Measurements from ENCODE around the gene CBLB. TPM values are rescaled to one million over a fixed set of nuclear protein-coding genes. Genes with fewer than 3 reads are reported as not detected.

The CBLB gene
- total and polyA plus RNA-seq, 2 donors (not counting 1 experiment from before 2014, with no cell fraction given) = 26.9 to 28.5 TPM

GRCh38 chr3:105745046-105745445, 123.8 kb downstream of the CBLB start:
- H3K4me2 ChIP-seq (ENCODE audit: extremely low read depth, insufficient read depth, low read length) = no peak overlapping the region

GRCh38 chr3:105744202-105744601, 124.6 kb downstream of the CBLB start:
- Histone ChIP-seq H3K4me2 (ENCODE audit: extremely low read depth, insufficient read depth, low read length) (no peak overlapping the region), H3K4me3 (replicated peaks in 1 of 4; ENCODE audit: control extremely low read depth in 1 of 4, insufficient read depth in 1 of 4, low read depth in 3 of 4, low read length in 4 of 4) (no peak overlapping the region), H3K9me3 (ENCODE audit: control insufficient read depth, insufficient read depth, low read depth, low read length) (no peaks in the 10 kb centered on the region), H4K20me1 (ENCODE audit: control insufficient read depth, extremely low read depth, insufficient read depth, low read length) (no peaks in the 10 kb centered on the region), H3K79me2 (ENCODE audit: control insufficient read depth, insufficient read depth, low read length) (no peaks in the 10 kb centered on the region), H3K27ac (ENCODE audit: insufficient read depth, low read length) (no peak overlapping the region), H3K9ac (ENCODE audit: insufficient read depth, low read length) (no peak overlapping the region), H3K36me3 (ENCODE audit: control insufficient read depth, insufficient read depth, low read length) (no peaks in the 10 kb centered on the region), H3K4me1 (ENCODE audit: control insufficient read depth, extremely low read depth, insufficient read depth, low read length) (peaks cover 5% of the 10 kb centered on the region), H3K27me3 (ENCODE audit: control insufficient read depth, insufficient read depth, low read length) (no peaks in the 10 kb centered on the region), H2AFZ (ENCODE audit: low read length) (no peak overlapping the region)
- peak in 1 of 2 donors; percentile 19 for DNase-seq (ENCODE audit: low read depth in 2 of 2)
- TF ChIP-seq EZH2 (IDR thresholded peaks at IDR 0.05; ENCODE audit: low read length, missing control alignments) (no peak), CTCF (conservative IDR thresholded peaks at IDR 0.05 in 1 of 2, IDR thresholded peaks at IDR 0.05 in 1 of 2; ENCODE audit: low read depth in 1 of 2, low read length in 2 of 2) (no peak)

More at GRCh38 chr3:105745046-105745445, 123.8 kb downstream of the CBLB start:
- DNase-seq (ENCODE audit: low read depth in 2 of 2) = no peak
- Histone ChIP-seq H3K9me3 (ENCODE audit: control insufficient read depth, insufficient read depth, low read depth, low read length) (no peaks in the 10 kb centered on the region), H2AFZ (ENCODE audit: low read length) (no peak overlapping the region), H4K20me1 (ENCODE audit: control insufficient read depth, extremely low read depth, insufficient read depth, low read length) (no peaks in the 10 kb centered on the region), H3K4me1 (ENCODE audit: control insufficient read depth, extremely low read depth, insufficient read depth, low read length) (peaks cover 5% of the 10 kb centered on the region), H3K27me3 (ENCODE audit: control insufficient read depth, insufficient read depth, low read length) (no peaks in the 10 kb centered on the region), H3K27ac (ENCODE audit: insufficient read depth, low read length) (no peak overlapping the region), H3K36me3 (ENCODE audit: control insufficient read depth, insufficient read depth, low read length) (no peaks in the 10 kb centered on the region), H3K79me2 (ENCODE audit: control insufficient read depth, insufficient read depth, low read length) (no peaks in the 10 kb centered on the region), H3K9ac (ENCODE audit: insufficient read depth, low read length) (no peak overlapping the region), H3K4me3 (replicated peaks in 1 of 4; ENCODE audit: control extremely low read depth in 1 of 4, insufficient read depth in 1 of 4, low read depth in 3 of 4, low read length in 4 of 4) (no peak overlapping the region)
- TF ChIP-seq CTCF (conservative IDR thresholded peaks at IDR 0.05 in 1 of 2, IDR thresholded peaks at IDR 0.05 in 1 of 2; ENCODE audit: low read depth in 1 of 2, low read length in 2 of 2) (no peak), EZH2 (IDR thresholded peaks at IDR 0.05; ENCODE audit: low read length, missing control alignments) (no peak)

- Histone ChIP-seq H3K4me1 (ENCODE audit: control insufficient read depth, extremely low read depth, insufficient read depth, low read length) (no peaks in the 10 kb centered on the region), H3K36me3 (ENCODE audit: control insufficient read depth, insufficient read depth, low read length) (no peaks in the 10 kb centered on the region), H2AFZ (ENCODE audit: low read length) (no peak overlapping the region), H3K4me3 (replicated peaks in 1 of 4; ENCODE audit: control extremely low read depth in 1 of 4, insufficient read depth in 1 of 4, low read depth in 3 of 4, low read length in 4 of 4) (no peak overlapping the region), H3K27ac (ENCODE audit: insufficient read depth, low read length) (no peak overlapping the region), H3K9me3 (ENCODE audit: control insufficient read depth, insufficient read depth, low read depth, low read length) (no peaks in the 10 kb centered on the region), H3K4me2 (ENCODE audit: extremely low read depth, insufficient read depth, low read length) (no peak overlapping the region), H3K9ac (ENCODE audit: insufficient read depth, low read length) (no peak overlapping the region), H3K79me2 (ENCODE audit: control insufficient read depth, insufficient read depth, low read length) (no peaks in the 10 kb centered on the region), H3K27me3 (ENCODE audit: control insufficient read depth, insufficient read depth, low read length) (no peaks in the 10 kb centered on the region), H4K20me1 (ENCODE audit: control insufficient read depth, extremely low read depth, insufficient read depth, low read length) (no peaks in the 10 kb centered on the region)
- DNase-seq (ENCODE audit: low read depth in 2 of 2) = no peak
- no peak for TF ChIP-seq CTCF (conservative IDR thresholded peaks at IDR 0.05 in 1 of 2, IDR thresholded peaks at IDR 0.05 in 1 of 2; ENCODE audit: low read depth in 1 of 2, low read length in 2 of 2)
- TF ChIP-seq EZH2 (IDR thresholded peaks at IDR 0.05; ENCODE audit: low read length, missing control alignments) = no peak
Observed at GRCh38 chr3:105733356-105733755, 135.5 kb downstream of the CBLB start.
